Endodermal cell (in vitro differentiated cells): Measurements from ENCODE around the gene OPN1SW. TPM values are rescaled to one million over a fixed set of nuclear protein-coding genes. Genes with fewer than 3 reads are reported as not detected.

Experiments
- DNase-seq: peaks from one replicate; pipeline ENCODE4 v3.0.0-alpha.2; 2017
- H3K27ac ChIP-seq: 2 replicates; pipeline ENCODE4 v1.5.1; 2013; ENCODE audit warnings: mild to moderate bottlenecking, low read depth, low read length, moderate library complexity
- H3K27me3 ChIP-seq: 2 replicates; pipeline ENCODE4 v1.6.1; 2013; ENCODE audit warnings: mild to moderate bottlenecking, low read length, moderate library complexity; ENCODE audit not compliant: insufficient read depth, control insufficient read depth, poor library complexity, severe bottlenecking
- H3K36me3 ChIP-seq: 2 replicates; pipeline ENCODE4 v1.7.0; 2013; ENCODE audit warnings: mild to moderate bottlenecking, low read length, moderate library complexity; ENCODE audit not compliant: control insufficient read depth, insufficient read depth
- H3K4me1 ChIP-seq: one replicate; pipeline ENCODE4 v1.7.0; 2013; ENCODE audit warnings: low read length; ENCODE audit not compliant: control insufficient read depth, insufficient read depth
- H3K4me3 ChIP-seq: 2 replicates; pipeline ENCODE4 v1.5.1; 2013; ENCODE audit warnings: mild to moderate bottlenecking, low read length, moderate library complexity
- H3K9ac ChIP-seq: 2 replicates; pipeline ENCODE4 v1.6.1; 2013; ENCODE audit warnings: mild to moderate bottlenecking, low read length, moderate library complexity; ENCODE audit not compliant: poor library complexity, severe bottlenecking; ENCODE audit errors: extremely low read depth
- H3K9me3 ChIP-seq: 2 replicates; pipeline ENCODE4 v1.6.1; 2013; ENCODE audit warnings: mild to moderate bottlenecking, low read length, moderate library complexity; ENCODE audit not compliant: control insufficient read depth
- H3K27ac Mint-ChIP-seq: 2 replicates; pipeline ENCODE4 v1.8.0; 2020; ENCODE audit warnings: mixed read lengths
- H3K27me3 Mint-ChIP-seq: 2 replicates; pipeline ENCODE4 v1.8.0; 2021; ENCODE audit warnings: mild to moderate bottlenecking, mixed read lengths; ENCODE audit not compliant: insufficient read depth
- H3K36me3 Mint-ChIP-seq: 2 replicates; pipeline ENCODE4 v1.8.0; 2020; ENCODE audit warnings: low read depth, mixed read lengths
- H3K4me1 Mint-ChIP-seq: 2 replicates; pipeline ENCODE4 v1.8.0; 2020; ENCODE audit warnings: mixed read lengths
- H3K4me3 Mint-ChIP-seq: 2 replicates; pipeline ENCODE4 v1.8.0; 2020; ENCODE audit warnings: mild to moderate bottlenecking, moderate library complexity, mixed read lengths
- H3K9me3 Mint-ChIP-seq: 2 replicates; pipeline ENCODE4 v1.8.0; 2020; ENCODE audit warnings: mild to moderate bottlenecking, mixed read lengths
- WGBS, 2 experiments: methylation state at CpG; one replicate each; pipeline versions ENCODE4 v1.1.5 to v1.1.7; 2013; ENCODE audit warnings: missing lambda C conversion rate in 2 of 2, mixed read lengths in 1 of 2; ENCODE audit not compliant: insufficient coverage in 1 of 2, insufficient read length in 1 of 2; 5-methylcytosine and 5-hydroxymethylcytosine counted together
- total RNA-seq, 2 donors: library from RNA; stranded (reverse); fragmentation: NEBNext Ultra II Directional in 1 of 2; extraction: Animal tissue kit (Norgen Biotek cat#: 25700) in 1 of 2; gene quantifications; 2 replicates in 1 of 2; 3 replicates in 1 of 2; pipeline ENCODE4 v1.2.1, GENCODE V29; 2021
- TF ChIP-seq, protein P1 (sequence below): fragments of 200-600 bp; sonication (generic); conservative IDR thresholded peaks from 2 replicates; pipeline ENCODE4 v1.5.0; 2021; ENCODE audit warnings: antibody characterized with exemption, mild to moderate bottlenecking

The OPN1SW gene
- total RNA-seq, 2 donors from 2014 or later = not detected

DNA sequence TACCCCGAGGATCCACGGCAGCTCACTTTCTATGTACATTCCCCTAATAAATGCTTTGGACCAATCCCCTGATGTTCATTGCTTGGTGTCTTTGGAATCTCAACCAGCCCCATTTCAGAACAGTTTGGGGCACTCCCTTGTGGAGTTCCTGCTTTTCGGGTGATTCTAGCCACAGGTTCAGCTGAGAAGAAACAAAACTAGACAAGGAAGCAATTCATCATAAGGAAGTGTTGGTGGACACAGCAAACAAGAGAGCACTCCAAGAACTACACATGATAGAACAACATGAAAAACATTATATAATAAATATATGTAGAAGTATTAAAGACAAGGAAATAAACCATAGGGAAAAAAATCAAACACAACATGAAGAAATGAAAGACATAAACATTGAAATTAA is 10.1 kb upstream of the OPN1SW start:
- Mint-ChIP-seq H3K9me3 (no peaks in the 10 kb centered on the region), H3K4me3 (no peak overlapping the region), H3K36me3 (no peaks in the 10 kb centered on the region), H3K27ac (no peak overlapping the region), H3K27me3 (peaks cover 43% of the 10 kb centered on the region), H3K4me1 (peaks cover 17% of the 10 kb centered on the region)
- Histone ChIP-seq H3K9me3 (no peaks in the 10 kb centered on the region), H3K36me3 (no peaks in the 10 kb centered on the region), H3K9ac (no peak overlapping the region), H3K4me1 (no peaks in the 10 kb centered on the region), H3K27me3 (peaks cover 52% of the 10 kb centered on the region), H3K4me3 (no peak overlapping the region), H3K27ac (no peak overlapping the region)
- TF ChIP-seq, protein P1, sequence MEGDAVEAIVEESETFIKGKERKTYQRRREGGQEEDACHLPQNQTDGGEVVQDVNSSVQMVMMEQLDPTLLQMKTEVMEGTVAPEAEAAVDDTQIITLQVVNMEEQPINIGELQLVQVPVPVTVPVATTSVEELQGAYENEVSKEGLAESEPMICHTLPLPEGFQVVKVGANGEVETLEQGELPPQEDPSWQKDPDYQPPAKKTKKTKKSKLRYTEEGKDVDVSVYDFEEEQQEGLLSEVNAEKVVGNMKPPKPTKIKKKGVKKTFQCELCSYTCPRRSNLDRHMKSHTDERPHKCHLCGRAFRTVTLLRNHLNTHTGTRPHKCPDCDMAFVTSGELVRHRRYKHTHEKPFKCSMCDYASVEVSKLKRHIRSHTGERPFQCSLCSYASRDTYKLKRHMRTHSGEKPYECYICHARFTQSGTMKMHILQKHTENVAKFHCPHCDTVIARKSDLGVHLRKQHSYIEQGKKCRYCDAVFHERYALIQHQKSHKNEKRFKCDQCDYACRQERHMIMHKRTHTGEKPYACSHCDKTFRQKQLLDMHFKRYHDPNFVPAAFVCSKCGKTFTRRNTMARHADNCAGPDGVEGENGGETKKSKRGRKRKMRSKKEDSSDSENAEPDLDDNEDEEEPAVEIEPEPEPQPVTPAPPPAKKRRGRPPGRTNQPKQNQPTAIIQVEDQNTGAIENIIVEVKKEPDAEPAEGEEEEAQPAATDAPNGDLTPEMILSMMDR = no peak
- no peak for DNase-seq
- WGBS, 2 experiments = 76 to 90% methylated on average over 2 to 3 of the region's 3 CpGs

DNA sequence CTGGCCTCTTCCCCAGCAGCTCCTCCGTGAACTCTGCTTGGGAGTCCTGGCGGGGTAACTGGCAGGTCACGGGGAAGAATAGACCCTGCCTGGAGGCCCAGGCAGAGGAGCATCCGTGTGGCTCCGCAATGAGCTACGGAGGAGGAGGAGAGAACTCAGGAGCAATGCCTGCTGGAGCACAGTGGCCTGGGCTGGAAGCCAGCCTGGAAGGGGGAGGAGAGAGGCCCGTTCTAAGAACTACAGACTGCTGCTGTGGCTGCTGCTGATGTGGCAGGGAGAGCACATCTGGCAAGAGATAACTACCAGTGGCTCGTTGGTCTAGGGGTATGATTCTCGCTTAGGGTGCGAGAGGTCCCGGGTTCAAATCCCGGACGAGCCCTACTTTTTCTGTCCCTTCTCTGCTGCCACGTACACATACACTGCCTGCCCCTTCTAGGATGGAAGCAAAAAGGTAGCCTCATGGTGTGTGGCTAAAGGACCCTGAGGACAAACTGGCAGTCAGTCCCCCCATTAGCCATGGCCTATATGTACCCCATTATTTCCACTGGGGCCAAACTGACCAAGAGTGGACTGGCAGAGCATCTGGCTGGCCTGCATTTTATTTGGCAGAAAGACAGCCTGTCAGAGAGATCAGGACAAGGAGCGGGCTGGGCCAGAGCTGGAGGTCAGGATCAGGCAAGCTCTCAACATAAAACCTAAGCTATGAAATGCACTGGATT is 7.7 kb upstream of the OPN1SW start:
- no peaks in the 10 kb centered on the region for H3K36me3 Mint-ChIP-seq
- Histone ChIP-seq H3K27ac (no peak overlapping the region), H3K4me3 (peak overlapping the region; percentile 75), H3K9me3 (no peaks in the 10 kb centered on the region), H3K9ac (no peak overlapping the region), H3K36me3 (no peaks in the 10 kb centered on the region), H3K4me1 (no peaks in the 10 kb centered on the region), H3K27me3 (peaks cover 28% of the 10 kb centered on the region)
- H3K9me3 Mint-ChIP-seq = peaks cover 5% of the 10 kb centered on the region
- peak overlapping the region; percentile 64 for H3K4me3 Mint-ChIP-seq
- WGBS, 2 experiments = 23 to 36% methylated on average over 12 to 15 of the region's 15 CpGs
- peaks cover 21% of the 10 kb centered on the region for H3K27me3 Mint-ChIP-seq
- TF ChIP-seq, protein P1 = no peak
- peak overlapping the region; percentile 67 for H3K27ac Mint-ChIP-seq
- H3K4me1 Mint-ChIP-seq = peaks cover 14% of the 10 kb centered on the region
- peak; percentile 98 for DNase-seq

DNA sequence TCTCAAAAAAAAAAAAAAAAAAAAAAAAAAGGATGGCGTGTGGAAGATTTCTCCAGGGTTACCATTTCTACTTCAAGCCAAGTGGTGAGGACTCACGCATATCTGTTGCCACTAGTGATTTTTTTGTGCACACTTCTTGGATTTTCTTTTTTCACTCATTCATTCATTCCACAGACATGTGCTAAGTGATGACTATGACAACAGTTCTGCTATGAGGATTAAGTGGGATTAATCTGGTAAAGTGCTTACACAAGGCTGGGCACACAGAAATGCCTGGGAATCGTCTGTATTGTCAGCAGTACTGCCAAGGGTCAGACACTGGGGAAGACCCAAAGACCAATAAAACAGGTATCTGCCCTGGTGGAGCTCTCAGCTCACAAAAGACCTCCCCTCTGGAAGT is 6.3 kb upstream of the OPN1SW start:
- Histone ChIP-seq H3K4me3 (no peak overlapping the region), H3K36me3 (no peaks in the 10 kb centered on the region), H3K27me3 (peaks cover 14% of the 10 kb centered on the region), H3K9ac (no peak overlapping the region), H3K9me3 (peaks cover 8% of the 10 kb centered on the region), H3K4me1 (no peaks in the 10 kb centered on the region), H3K27ac (no peak overlapping the region)
- WGBS, 2 experiments = 95 to 100% methylated on average over 1 to 3 of the region's 3 CpGs
- TF ChIP-seq, protein P1 = no peak
- Mint-ChIP-seq H3K36me3 (no peaks in the 10 kb centered on the region), H3K4me1 (peaks cover 14% of the 10 kb centered on the region), H3K9me3 (peaks cover 19% of the 10 kb centered on the region), H3K27ac (no peak overlapping the region), H3K4me3 (no peak overlapping the region), H3K27me3 (peaks cover 13% of the 10 kb centered on the region)
- no peak for DNase-seq
